ENCODE data around the gene HSFX3. TPM values are rescaled to one million over a fixed set of nuclear protein-coding genes. Genes with fewer than 3 reads are reported as not detected.

HSFX3 gene
- total and polyA plus RNA-seq, 2 of the 8 experiments (the other 6 are each of a cell fraction or from before 2014, with no cell fraction given), result not detected

DNA sequence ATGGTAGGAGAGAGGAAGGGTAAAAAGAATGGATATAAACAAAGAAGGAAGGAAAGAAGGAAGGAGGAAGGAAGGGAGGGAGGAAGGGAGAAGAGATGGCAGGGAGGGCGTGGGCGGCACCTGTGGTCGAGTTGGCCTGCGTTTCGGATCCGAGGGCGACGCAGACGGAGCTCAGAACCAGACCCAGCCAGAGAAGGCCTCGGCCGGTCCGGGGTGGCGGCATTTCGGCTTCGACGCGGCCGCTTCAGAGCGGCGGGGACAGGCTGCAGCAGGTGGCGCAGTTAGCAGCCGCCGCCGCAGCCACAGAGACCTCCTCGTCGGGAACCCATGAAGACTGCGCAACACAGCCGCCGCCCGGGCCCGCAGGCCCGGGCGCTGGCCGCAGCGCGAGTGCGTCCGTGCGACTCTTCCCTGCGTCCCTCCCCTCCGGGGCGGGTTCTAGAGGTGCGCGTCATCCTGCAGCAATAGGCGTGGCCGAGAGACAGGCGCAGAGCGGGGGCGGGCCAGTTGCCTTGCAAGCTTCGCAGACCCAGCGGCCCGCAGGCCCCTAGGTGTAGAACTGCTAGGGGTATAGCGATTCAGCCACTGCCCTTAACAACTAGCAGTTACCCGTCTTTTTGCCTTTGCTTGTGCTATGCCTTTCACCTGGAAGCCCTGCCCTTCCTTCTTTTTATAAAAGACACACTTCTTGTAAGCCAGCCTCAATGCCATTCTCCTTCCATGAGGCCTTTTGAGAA lies 44.6 kb downstream of the HSFX3 start, which contains the start of gene IDS (continued):
- TF ChIP-seq EGR1 (IDR thresholded peaks at IDR 0.05; ENCODE audit: borderline replicate concordance, low read depth, low read length), result peak; percentile 83; the same call in 1 of the 2 replicates
- TF ChIP-seq, protein P1, sequence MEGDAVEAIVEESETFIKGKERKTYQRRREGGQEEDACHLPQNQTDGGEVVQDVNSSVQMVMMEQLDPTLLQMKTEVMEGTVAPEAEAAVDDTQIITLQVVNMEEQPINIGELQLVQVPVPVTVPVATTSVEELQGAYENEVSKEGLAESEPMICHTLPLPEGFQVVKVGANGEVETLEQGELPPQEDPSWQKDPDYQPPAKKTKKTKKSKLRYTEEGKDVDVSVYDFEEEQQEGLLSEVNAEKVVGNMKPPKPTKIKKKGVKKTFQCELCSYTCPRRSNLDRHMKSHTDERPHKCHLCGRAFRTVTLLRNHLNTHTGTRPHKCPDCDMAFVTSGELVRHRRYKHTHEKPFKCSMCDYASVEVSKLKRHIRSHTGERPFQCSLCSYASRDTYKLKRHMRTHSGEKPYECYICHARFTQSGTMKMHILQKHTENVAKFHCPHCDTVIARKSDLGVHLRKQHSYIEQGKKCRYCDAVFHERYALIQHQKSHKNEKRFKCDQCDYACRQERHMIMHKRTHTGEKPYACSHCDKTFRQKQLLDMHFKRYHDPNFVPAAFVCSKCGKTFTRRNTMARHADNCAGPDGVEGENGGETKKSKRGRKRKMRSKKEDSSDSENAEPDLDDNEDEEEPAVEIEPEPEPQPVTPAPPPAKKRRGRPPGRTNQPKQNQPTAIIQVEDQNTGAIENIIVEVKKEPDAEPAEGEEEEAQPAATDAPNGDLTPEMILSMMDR (IDR thresholded peaks at IDR 0.05; ENCODE audit: control extremely low read depth in 1 of 3, insufficient read depth in 1 of 3, low read depth in 1 of 3, low read length in 3 of 3), result no peak
- no peak for TF ChIP-seq RAD21 (IDR thresholded peaks at IDR 0.05 in 1 of 2, conservative IDR thresholded peaks at IDR 0.05 in 1 of 2; ENCODE audit: low read depth in 2 of 2, low read length in 2 of 2)
- no peak for TF ChIP-seq GABPA (IDR thresholded peaks at IDR 0.05; ENCODE audit: borderline replicate concordance, insufficient read depth, low read length)
- TF ChIP-seq SP2 (IDR thresholded peaks at IDR 0.05; ENCODE audit: low read length), result no peak
- TF ChIP-seq CREB1 (IDR thresholded peaks at IDR 0.05), result peak; percentile 77; the same call in 1 of the 2 replicates
- TF ChIP-seq, protein P2, sequence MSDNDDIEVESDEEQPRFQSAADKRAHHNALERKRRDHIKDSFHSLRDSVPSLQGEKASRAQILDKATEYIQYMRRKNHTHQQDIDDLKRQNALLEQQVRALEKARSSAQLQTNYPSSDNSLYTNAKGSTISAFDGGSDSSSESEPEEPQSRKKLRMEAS (IDR thresholded peaks at IDR 0.05), result no peak; the same call in 1 of the 2 replicates
- no peak for TF ChIP-seq FOSL1 (IDR thresholded peaks at IDR 0.05; ENCODE audit: insufficient read depth, low read depth, low read length)
- TF ChIP-seq YY1 (IDR thresholded peaks at IDR 0.05; ENCODE audit: low read depth, low read length), result no peak
- TF ChIP-seq, protein P3, sequence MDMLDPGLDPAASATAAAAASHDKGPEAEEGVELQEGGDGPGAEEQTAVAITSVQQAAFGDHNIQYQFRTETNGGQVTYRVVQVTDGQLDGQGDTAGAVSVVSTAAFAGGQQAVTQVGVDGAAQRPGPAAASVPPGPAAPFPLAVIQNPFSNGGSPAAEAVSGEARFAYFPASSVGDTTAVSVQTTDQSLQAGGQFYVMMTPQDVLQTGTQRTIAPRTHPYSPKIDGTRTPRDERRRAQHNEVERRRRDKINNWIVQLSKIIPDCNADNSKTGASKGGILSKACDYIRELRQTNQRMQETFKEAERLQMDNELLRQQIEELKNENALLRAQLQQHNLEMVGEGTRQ (IDR thresholded peaks at IDR 0.05; ENCODE audit: low read length), result no peak
- no peak for TF ChIP-seq SRF (IDR thresholded peaks at IDR 0.05; ENCODE audit: low read depth, low read length)
- TF ChIP-seq BACH1 (IDR thresholded peaks at IDR 0.05; ENCODE audit: low read length), result no peak
- no peak for TF ChIP-seq SIN3A (conservative IDR thresholded peaks at IDR 0.05 in 1 of 2, IDR thresholded peaks at IDR 0.05 in 1 of 2; ENCODE audit: low read depth in 1 of 2, low read length in 2 of 2)
- no peak for TF ChIP-seq CTBP2 (IDR thresholded peaks at IDR 0.05; ENCODE audit: borderline replicate concordance, insufficient read depth, insufficient read length, low read length)
- TF ChIP-seq KDM5A (IDR thresholded peaks at IDR 0.05; ENCODE audit: low read length), result no peak
- TF ChIP-seq SP1 (IDR thresholded peaks at IDR 0.05; ENCODE audit: low read depth, low read length), result no peak
- no peak for TF ChIP-seq CHD2 (IDR thresholded peaks at IDR 0.05; ENCODE audit: low read length)
- TF ChIP-seq SAP30 (IDR thresholded peaks at IDR 0.05; ENCODE audit: insufficient read depth, insufficient replicate concordance, low read length), result no peak
- no peak for TF ChIP-seq BRCA1 (IDR thresholded peaks at IDR 0.05; ENCODE audit: low read depth, low read length)
- TF ChIP-seq GTF2F1 (IDR thresholded peaks at IDR 0.05; ENCODE audit: borderline replicate concordance, low read depth, low read length), result no peak
